IMR-90 (cell line): ENCODE data around the gene ATP10A. TPM values are rescaled to one million over a fixed set of nuclear protein-coding genes. Genes with fewer than 3 reads are reported as not detected.

Source experiments
- ATAC-seq: fragments of 200-7000 bp; cut with Tn5 transposase; 2 replicates; pipeline ENCODE4 v1.9.1; 2020; ENCODE audit warnings: low read depth, mild to moderate bottlenecking, moderate library complexity
- BruUV-seq: library from RNA; stranded (reverse); fragments of 400-500 nt; replicated peaks from 2 replicates; lab custom pipeline; 2021; lab: Mats Ljungman, UMichigan
- CTCF ChIA-PET: fragments of 300-600 bp; formaldehyde crosslinking; extraction: SDS; loops from one replicate; lab custom pipeline; 2021; ENCODE audit warnings: antibody characterized with exemption; lab: Yijun Ruan, JAX
- POLR2A ChIA-PET: fragments of 300-600 bp; sonication (Branson Sonifier 250); formaldehyde crosslinking; loops from one replicate; lab custom pipeline; 2022; ENCODE audit warnings: antibody characterized with exemption; ENCODE audit not compliant: unreplicated experiment; lab: Charles Lee
- DNase-seq: peaks from one replicate; pipeline ENCODE4 v3.0.0; 2013
- H2AFZ ChIP-seq: replicated peaks from 2 replicates; pipeline ENCODE3; 2013; ENCODE audit warnings: low read length, mild to moderate bottlenecking; ENCODE audit not compliant: poor library complexity
- H2AK5ac ChIP-seq: 2 replicates; pipeline ENCODE4 v1.6.1; 2013; ENCODE audit warnings: low read depth, low read length, inconsistent platforms
- H2AK9ac ChIP-seq: replicated peaks from 2 replicates; pipeline ENCODE3; 2013; ENCODE audit warnings: mild to moderate bottlenecking, low read depth, low read length, moderate library complexity; ENCODE audit not compliant: poor library complexity
- H2BK120ac ChIP-seq: 2 replicates; pipeline ENCODE4 v1.6.1; 2013; ENCODE audit warnings: low read depth, low read length, inconsistent platforms
- H2BK15ac ChIP-seq: 3 replicates; pipeline ENCODE4 v1.6.1; 2013; ENCODE audit warnings: low read depth, low read length, inconsistent platforms
- H2BK20ac ChIP-seq: 2 replicates; pipeline ENCODE4 v1.6.1; 2013; ENCODE audit warnings: low read depth, mild to moderate bottlenecking, inconsistent platforms, low read length, moderate library complexity
- H2BK5ac ChIP-seq: 2 replicates; pipeline ENCODE4 v1.6.1; 2013; ENCODE audit warnings: mild to moderate bottlenecking, low read depth, low read length, inconsistent platforms; ENCODE audit not compliant: poor library complexity, severe bottlenecking
- H3K14ac ChIP-seq: replicated peaks from 2 replicates; pipeline ENCODE4 v1.6.1; 2013; ENCODE audit warnings: low read depth, low read length, inconsistent platforms
- H3K18ac ChIP-seq: 2 replicates; pipeline ENCODE4 v1.6.1; 2013; ENCODE audit warnings: low read depth, low read length, control low read depth
- H3K23ac ChIP-seq: 2 replicates; pipeline ENCODE4 v1.6.1; 2013; ENCODE audit warnings: low read depth, low read length, inconsistent platforms
- H3K27ac ChIP-seq: 2 replicates; pipeline ENCODE4 v1.5.1; 2013; ENCODE audit warnings: mild to moderate bottlenecking, control low read depth, low read length; ENCODE audit not compliant: insufficient read depth
- H3K27me3 ChIP-seq: 2 replicates; pipeline ENCODE4 v1.6.1; 2013; ENCODE audit warnings: low read length; ENCODE audit not compliant: control insufficient read depth, insufficient read depth
- H3K36me3 ChIP-seq: 2 replicates; pipeline ENCODE4 v1.6.1; 2013; ENCODE audit warnings: low read length, mixed read lengths; ENCODE audit not compliant: control insufficient read depth, insufficient read depth
- H3K4ac ChIP-seq: 2 replicates; pipeline ENCODE4 v1.6.1; 2013; ENCODE audit warnings: low read depth, low read length, inconsistent platforms
- H3K4me1 ChIP-seq: 2 replicates; pipeline ENCODE4 v1.6.1; 2013; ENCODE audit warnings: low read length, mixed read lengths; ENCODE audit not compliant: control insufficient read depth, insufficient read depth
- H3K4me2 ChIP-seq: 2 replicates; pipeline ENCODE4 v1.6.1; 2013; ENCODE audit warnings: low read depth, mild to moderate bottlenecking, control low read depth, low read length, moderate library complexity
- H3K4me3 ChIP-seq: 2 replicates; pipeline ENCODE4 v1.5.1; 2013; ENCODE audit warnings: low read depth, mild to moderate bottlenecking, control low read depth, low read length, moderate library complexity; ENCODE audit not compliant: insufficient read depth
- H3K56ac ChIP-seq: 2 replicates; pipeline ENCODE4 v1.6.1; 2013; ENCODE audit warnings: low read length, inconsistent platforms; ENCODE audit not compliant: insufficient read depth; ENCODE audit errors: extremely low read depth
- H3K79me1 ChIP-seq, 2 experiments: 2 replicates each; pipeline ENCODE4 v1.6.1; 2013; ENCODE audit warnings: low read length in 2 of 2, inconsistent platforms in 1 of 2, low read depth in 1 of 2
- H3K9ac ChIP-seq: 2 replicates; pipeline ENCODE4 v1.6.1; 2013; ENCODE audit warnings: low read depth, low read length, control low read depth
- H3K9me1 ChIP-seq: 2 replicates; pipeline ENCODE4 v1.6.1; 2013; ENCODE audit warnings: low read length, inconsistent platforms; ENCODE audit not compliant: insufficient read depth
- H3K9me3 ChIP-seq: 2 replicates; pipeline ENCODE4 v1.6.1; 2013; ENCODE audit warnings: low read length; ENCODE audit not compliant: control insufficient read depth, insufficient read depth
- H4K20me1 ChIP-seq: 2 replicates; pipeline ENCODE4 v1.6.1; 2013; ENCODE audit warnings: low read length, inconsistent platforms; ENCODE audit not compliant: insufficient read depth
- H4K5ac ChIP-seq: 2 replicates; pipeline ENCODE4 v1.6.1; 2013; ENCODE audit warnings: mild to moderate bottlenecking, low read depth, low read length, control low read depth
- H4K8ac ChIP-seq, 2 experiments: 2 replicates each; pipeline ENCODE4 v1.6.1; 2013; ENCODE audit warnings: low read depth in 2 of 2, low read length in 2 of 2, control low read depth in 1 of 2, inconsistent platforms in 1 of 2
- H4K91ac ChIP-seq: 2 replicates; pipeline ENCODE4 v1.6.1; 2013; ENCODE audit warnings: low read depth, low read length, inconsistent platforms; ENCODE audit not compliant: insufficient read depth
- BHLHE40 ChIP-seq: fragments of 150-350 bp; IDR thresholded peaks from 2 replicates; pipeline ENCODE4 v1.6.1; 2016; ENCODE audit warnings: mild to moderate bottlenecking, low read depth, low read length
- CHD1 ChIP-seq: IDR thresholded peaks from 2 replicates; pipeline ENCODE4 v1.6.1; 2012; ENCODE audit warnings: low read depth, low read length, improper control_type of control experiment
- ELK1 ChIP-seq: fragments of 150-350 bp; IDR thresholded peaks from 2 replicates; pipeline ENCODE4 v1.6.1; 2016; ENCODE audit warnings: low read depth, mild to moderate bottlenecking, low read length, moderate library complexity, borderline replicate concordance
- MAZ ChIP-seq: IDR thresholded peaks from 2 replicates; pipeline ENCODE4 v1.6.1; 2012; ENCODE audit warnings: low read depth, mild to moderate bottlenecking, low read length, improper control_type of control experiment, moderate library complexity, borderline replicate concordance
- POLR2A ChIP-seq: IDR thresholded peaks from 2 replicates; pipeline ENCODE4 v1.6.1; 2012; ENCODE audit warnings: mild to moderate bottlenecking, low read depth, low read length
- RAD21 ChIP-seq: IDR thresholded peaks from 2 replicates; pipeline ENCODE4 v1.6.1; 2012; ENCODE audit warnings: low read length, improper control_type of control experiment
- SMC3 ChIP-seq: fragments of 150-350 bp; IDR thresholded peaks from 2 replicates; pipeline ENCODE4 v1.6.1; 2016; ENCODE audit warnings: low read depth, mild to moderate bottlenecking, antibody characterized with exemption, low read length, moderate library complexity
- WGBS, 2 experiments: methylation state at CpG; one replicate each; pipeline versions ENCODE4 v1.1.5 to v1.1.7; 2013; ENCODE audit warnings: missing lambda C conversion rate in 2 of 2; ENCODE audit not compliant: insufficient read length in 1 of 2; ENCODE audit errors: extremely low coverage in 2 of 2; 5-methylcytosine and 5-hydroxymethylcytosine counted together
- dilution Hi-C: fragments of 300-500 bp; cut with HindIII; formaldehyde crosslinking; loops from one replicate; pipeline ENCODE4 v1.14.3; 2018; ENCODE audit warnings: low sequenced_read_pairs; ENCODE audit not compliant: unreplicated experiment
- in situ Hi-C: fragments of 300-500 bp; cut with MboI; formaldehyde crosslinking; loops from 3 replicates; pipeline ENCODE4 v1.14.3; 2019; ENCODE audit warnings: low sequenced_read_pairs, inconsistent platforms, mixed read lengths
- intact Hi-C: fragments of 100-400 bp; cut with micrococcal nuclease; formaldehyde crosslinking; loops from 2 replicates; pipeline ENCODE4 v1.10.0; 2022
- polyA plus RNA-seq, 3 experiments: library from polyadenylated mRNA; depleted of rRNA; stranded (reverse); fragments of >200 nt; gene quantifications; 2 replicates each; pipeline ENCODE4 v1.2.3, GENCODE V29; 2012; ENCODE audit warnings: low replicate concordance in 1 of 3
- total RNA-seq: library from RNA; depleted of rRNA; stranded (reverse); fragments of >200 nt; gene quantifications from 2 replicates; pipeline ENCODE4 v1.2.3, GENCODE V29; 2012
- TF ChIP-seq, protein P1 (sequence below): conservative IDR thresholded peaks from 2 replicates; pipeline ENCODE4 v1.5.1; 2012; ENCODE audit warnings: mild to moderate bottlenecking, low read depth, low read length, improper control_type of control experiment

Gene ATP10A
- total and polyA plus RNA-seq, 2 of the 4 experiments (the other 2 are of a cell fraction): 13.8 to 16.0 TPM

DNA sequence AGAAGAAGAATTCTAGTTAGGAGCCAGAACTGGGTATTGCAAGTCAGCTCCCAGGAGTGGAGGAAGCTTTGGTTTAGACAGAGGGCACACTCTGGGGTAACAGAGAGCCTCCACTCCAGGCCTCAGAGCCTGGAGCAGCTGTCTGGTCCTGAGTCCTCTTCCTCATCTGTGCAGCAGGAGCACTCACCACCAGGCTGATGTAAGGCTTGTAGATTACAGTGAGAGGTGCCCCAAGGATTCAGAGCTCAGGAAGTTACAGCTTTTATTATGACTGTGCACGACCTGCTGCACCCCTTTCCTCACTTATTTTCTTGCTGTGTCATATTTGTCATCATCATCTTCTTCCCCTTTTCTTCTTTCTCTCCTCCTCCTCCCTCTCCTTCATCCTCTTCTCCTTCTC lies 210.4 kb downstream of the ATP10A start:
- Histone ChIP-seq H2BK120ac (no peak overlapping the region), H3K23ac (no peak overlapping the region), H3K18ac (no peak overlapping the region), H2AK9ac (no peak overlapping the region), H4K8ac (no peak overlapping the region), H2BK15ac (no peak overlapping the region), H4K20me1 (no peaks in the 10 kb centered on the region), H3K27ac (no peak overlapping the region), H2AFZ (no peak overlapping the region), H3K4me3 (no peak overlapping the region), H3K4me1 (no peaks in the 10 kb centered on the region), H3K4me2 (no peak overlapping the region), H2AK5ac (no peak overlapping the region), H2BK20ac (no peak overlapping the region), H3K79me1 (no peaks in the 10 kb centered on the region), H3K4ac (no peak overlapping the region), H4K5ac (no peak overlapping the region), H2BK5ac (no peak overlapping the region), H3K27me3 (peaks cover 17% of the 10 kb centered on the region), H3K56ac (no peak overlapping the region), H3K9ac (no peak overlapping the region), H3K36me3 (no peaks in the 10 kb centered on the region), H4K91ac (no peak overlapping the region), H3K9me3 (no peaks in the 10 kb centered on the region), H3K14ac (no peak overlapping the region), H3K9me1 (no peaks in the 10 kb centered on the region)
- no peak for ATAC-seq
- in situ Hi-C loops: no loop called here
- TF ChIP-seq ELK1 (no peak), CHD1 (no peak), RAD21 (no peak), BHLHE40 (no peak), POLR2A (no peak), SMC3 (no peak), MAZ (no peak)
- TF ChIP-seq, protein P1, sequence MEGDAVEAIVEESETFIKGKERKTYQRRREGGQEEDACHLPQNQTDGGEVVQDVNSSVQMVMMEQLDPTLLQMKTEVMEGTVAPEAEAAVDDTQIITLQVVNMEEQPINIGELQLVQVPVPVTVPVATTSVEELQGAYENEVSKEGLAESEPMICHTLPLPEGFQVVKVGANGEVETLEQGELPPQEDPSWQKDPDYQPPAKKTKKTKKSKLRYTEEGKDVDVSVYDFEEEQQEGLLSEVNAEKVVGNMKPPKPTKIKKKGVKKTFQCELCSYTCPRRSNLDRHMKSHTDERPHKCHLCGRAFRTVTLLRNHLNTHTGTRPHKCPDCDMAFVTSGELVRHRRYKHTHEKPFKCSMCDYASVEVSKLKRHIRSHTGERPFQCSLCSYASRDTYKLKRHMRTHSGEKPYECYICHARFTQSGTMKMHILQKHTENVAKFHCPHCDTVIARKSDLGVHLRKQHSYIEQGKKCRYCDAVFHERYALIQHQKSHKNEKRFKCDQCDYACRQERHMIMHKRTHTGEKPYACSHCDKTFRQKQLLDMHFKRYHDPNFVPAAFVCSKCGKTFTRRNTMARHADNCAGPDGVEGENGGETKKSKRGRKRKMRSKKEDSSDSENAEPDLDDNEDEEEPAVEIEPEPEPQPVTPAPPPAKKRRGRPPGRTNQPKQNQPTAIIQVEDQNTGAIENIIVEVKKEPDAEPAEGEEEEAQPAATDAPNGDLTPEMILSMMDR: no peak
- dilution Hi-C loops: no loop called here
- intact Hi-C loops: no loop called here
- WGBS, 2 experiments: no CpG with 5 or more reads among the region's 1 CpG
- ChIA-PET POLR2A (no interaction called here), CTCF (no interaction called here)
- no peak for DNase-seq
- BruUV-seq: no TSS peak
